D341Med (cell line): ENCODE results near the gene ZBTB16.
"Not testable (repeated sequence)": the region's sequence is repeated elsewhere in the genome, so short reads cannot be mapped to it uniquely, and the experiment has no call there.

Experiments
- DNase-seq: peaks from one replicate; pipeline ENCODE4 v3.0.0; 2012; ENCODE audit warnings: low spot score

The ZBTB16 gene

GRCh38 chr11:114044042-114044871, 15.3 kb upstream of the ZBTB16 start:
- DNase-seq: no peak

- no peak for DNase-seq
Measured at GRCh38 chr11:114047327-114047726, 12.2 kb upstream of the ZBTB16 start.

- no peak for DNase-seq
Measured at GRCh38 chr11:114049050-114049449, 10.5 kb upstream of the ZBTB16 start.

- not testable (repeated sequence) for DNase-seq
Measured at GRCh38 chr11:114049766-114050165, 9.7 kb upstream of the ZBTB16 start.

GRCh38 chr11:114050258-114050927, 9.1 kb upstream of the ZBTB16 start:
- no peak for DNase-seq

- no peak for DNase-seq
Measured at GRCh38 chr11:114051558-114051957, 8.0 kb upstream of the ZBTB16 start.

- no peak for DNase-seq
Measured at GRCh38 chr11:114052160-114052559, 7.4 kb upstream of the ZBTB16 start.

GRCh38 chr11:114053406-114053805, 6.1 kb upstream of the ZBTB16 start:
- DNase-seq: no peak

- DNase-seq: no peak
Measured at GRCh38 chr11:114054806-114055205, 4.7 kb upstream of the ZBTB16 start.

GRCh38 chr11:114056409-114056808, 3.1 kb upstream of the ZBTB16 start:
- DNase-seq: no peak

GRCh38 chr11:114057147-114057546, 2.4 kb upstream of the ZBTB16 start:
- no peak for DNase-seq

GRCh38 chr11:114057605-114058004, 1.9 kb upstream of the ZBTB16 start:
- peak; percentile 34 for DNase-seq

GRCh38 chr11:114058026-114058706, 1.3 kb upstream of the ZBTB16 start:
- no peak for DNase-seq

- no peak for DNase-seq
Measured at GRCh38 chr11:114058871-114059277, 637 bp upstream of the ZBTB16 start.

GRCh38 chr11:114059984-114060391, 477 bp downstream of the ZBTB16 start:
- DNase-seq: peak; percentile 51

GRCh38 chr11:114060392-114061047, 1.0 kb downstream of the ZBTB16 start:
- peak; percentile 66 for DNase-seq

GRCh38 chr11:114061048-114061680, 1.7 kb downstream of the ZBTB16 start:
- DNase-seq: peak; percentile 52

GRCh38 chr11:114061681-114062049, 2.2 kb downstream of the ZBTB16 start:
- no peak for DNase-seq

GRCh38 chr11:114062272-114062671, 2.8 kb downstream of the ZBTB16 start:
- DNase-seq: no peak

GRCh38 chr11:114063149-114063828, 3.8 kb downstream of the ZBTB16 start:
- no peak for DNase-seq

GRCh38 chr11:114063829-114064201, 4.3 kb downstream of the ZBTB16 start:
- no peak for DNase-seq
